Measurements from ENCODE around the gene MAP7D3. TPM values are rescaled to one million over a fixed set of nuclear protein-coding genes. Genes with fewer than 3 reads are reported as not detected.
A peak's percentile ranks its signal among the peaks of the same experiment; 100 is the strongest.

MAP7D3 gene
- total and polyA plus RNA-seq, 2 of the 4 experiments (the other 2 are of a cell fraction) = 10.0 to 23.8 TPM

DNA sequence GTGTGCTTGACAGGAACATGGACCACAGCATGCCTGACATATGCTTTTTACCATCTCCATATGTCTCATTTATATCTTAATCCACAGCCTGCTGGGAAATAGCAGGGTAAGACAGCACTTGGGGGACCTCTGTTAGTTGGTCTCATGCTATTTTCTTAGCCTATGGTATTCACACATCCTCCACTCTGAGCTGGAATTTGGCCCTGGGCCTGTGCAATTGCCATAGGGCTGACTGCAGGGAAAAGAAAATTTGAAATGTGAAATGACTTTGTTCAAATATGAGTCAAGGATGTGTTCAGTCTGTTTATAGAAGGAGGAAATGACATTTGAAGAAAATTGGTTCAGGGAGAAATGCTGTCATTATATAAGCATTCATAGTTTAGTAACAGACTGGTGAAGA, 9.6 kb upstream of the MAP7D3 start:
- Histone ChIP-seq H4K8ac (ENCODE audit: low read depth in 2 of 2, low read length in 2 of 2) (peak overlapping the region in 1 of 2 experiments; percentile 76; a peak in 1 of 4 replicates), H3K4me2 (ENCODE audit: low read depth, low read length) (peak overlapping the region; percentile 52), H3K23ac (ENCODE audit: low read depth, low read length) (no peak overlapping the region), H2BK5ac (ENCODE audit: low read depth, low read length, poor library complexity, severe bottlenecking) (peak overlapping the region; percentile 85), H2AFZ (replicated peaks; ENCODE audit: low read length, poor library complexity) (peak overlapping the region; percentile 72), H3K18ac (ENCODE audit: low read depth, low read length) (no peak overlapping the region), H4K5ac (ENCODE audit: low read depth, low read length) (no peak overlapping the region), H2AK5ac (ENCODE audit: low read depth, low read length) (no peak overlapping the region), H3K14ac (replicated peaks; ENCODE audit: low read depth, low read length) (peak overlapping the region; percentile 79), H3K4me3 (ENCODE audit: insufficient read depth, low read depth, low read length) (no peak overlapping the region), H3K9me3 (ENCODE audit: control insufficient read depth, insufficient read depth, low read length) (no peaks in the 10 kb centered on the region), H2BK15ac (ENCODE audit: low read depth, low read length) (no peak overlapping the region), H3K4me1 (ENCODE audit: control insufficient read depth, insufficient read depth, low read length) (peaks cover 14% of the 10 kb centered on the region), H2BK120ac (ENCODE audit: low read depth, low read length) (peak overlapping the region; percentile 84), H3K79me1 (ENCODE audit: low read depth in 1 of 2, low read length in 2 of 2) (no peaks in the 10 kb centered on the region), H3K27ac (ENCODE audit: insufficient read depth, low read length) (peak overlapping the region; percentile 35; the same call in 1 of the 2 replicates), H3K56ac (ENCODE audit: extremely low read depth, insufficient read depth, low read length) (peak overlapping the region; percentile 10; the same call in 1 of the 2 replicates), H3K36me3 (ENCODE audit: control insufficient read depth, insufficient read depth, low read length) (no peaks in the 10 kb centered on the region), H2AK9ac (replicated peaks; ENCODE audit: low read depth, low read length, poor library complexity) (peak overlapping the region; percentile 44), H3K9me1 (ENCODE audit: insufficient read depth, low read length) (peaks cover 13% of the 10 kb centered on the region; the same call in 1 of the 2 replicates), H2BK20ac (ENCODE audit: low read depth, low read length) (peak overlapping the region; percentile 80), H4K91ac (ENCODE audit: insufficient read depth, low read depth, low read length) (0 out of 2 replicates have a peak overlapping the region, but pooled peaks have one; percentile 21), H3K4ac (ENCODE audit: low read depth, low read length) (peak overlapping the region; percentile 92), H4K20me1 (ENCODE audit: insufficient read depth, low read length) (no peaks in the 10 kb centered on the region), H3K27me3 (ENCODE audit: control insufficient read depth, insufficient read depth, low read length) (no peaks in the 10 kb centered on the region), H3K9ac (ENCODE audit: low read depth, low read length) (no peak overlapping the region)
- ATAC-seq (ENCODE audit: low read depth) (peak; percentile 84), DNase-seq (peak; percentile 89)
- intact Hi-C loops (cut with micrococcal nuclease) (loop anchor here (10.0 kb wide), 1 partner anchor 434 kb away; no protein-coding TSS in a partner anchor), in situ Hi-C loops (cut with MboI; ENCODE audit: low sequenced_read_pairs) (no loop called here), dilution Hi-C loops (cut with HindIII; ENCODE audit: low sequenced_read_pairs, unreplicated experiment) (no loop called here)
- TF ChIP-seq SMC3 (IDR thresholded peaks at IDR 0.05; ENCODE audit: low read depth, low read length) (no peak), RCOR1 (IDR thresholded peaks at IDR 0.05; ENCODE audit: insufficient replicate concordance, low read length) (no peak), MXI1 (IDR thresholded peaks at IDR 0.05; ENCODE audit: borderline replicate concordance, low read depth, low read length) (no peak), NFE2L2 (IDR thresholded peaks at IDR 0.05; ENCODE audit: low read depth, low read length) (no peak), RAD21 (IDR thresholded peaks at IDR 0.05; ENCODE audit: low read length) (no peak), MAZ (IDR thresholded peaks at IDR 0.05; ENCODE audit: borderline replicate concordance, low read depth, low read length) (no peak), POLR2A (IDR thresholded peaks at IDR 0.05; ENCODE audit: low read depth, low read length) (no peak), MAFK (IDR thresholded peaks at IDR 0.05; ENCODE audit: low read depth, low read length) (peak; percentile 14; the same call in 1 of the 2 replicates), BHLHE40 (IDR thresholded peaks at IDR 0.05; ENCODE audit: low read depth, low read length) (no peak), CHD1 (IDR thresholded peaks at IDR 0.05; ENCODE audit: low read depth, low read length) (no peak), ELK1 (IDR thresholded peaks at IDR 0.05; ENCODE audit: borderline replicate concordance, low read depth, low read length) (no peak), USF2 (IDR thresholded peaks at IDR 0.05; ENCODE audit: low read depth, low read length) (no peak), FOS (IDR thresholded peaks at IDR 0.05; ENCODE audit: low read depth, low read length) (no peak), CEBPB (IDR thresholded peaks at IDR 0.05; ENCODE audit: low read depth, low read length) (peak; percentile 20; the same call in 1 of the 2 replicates)
- TF ChIP-seq, protein P1, sequence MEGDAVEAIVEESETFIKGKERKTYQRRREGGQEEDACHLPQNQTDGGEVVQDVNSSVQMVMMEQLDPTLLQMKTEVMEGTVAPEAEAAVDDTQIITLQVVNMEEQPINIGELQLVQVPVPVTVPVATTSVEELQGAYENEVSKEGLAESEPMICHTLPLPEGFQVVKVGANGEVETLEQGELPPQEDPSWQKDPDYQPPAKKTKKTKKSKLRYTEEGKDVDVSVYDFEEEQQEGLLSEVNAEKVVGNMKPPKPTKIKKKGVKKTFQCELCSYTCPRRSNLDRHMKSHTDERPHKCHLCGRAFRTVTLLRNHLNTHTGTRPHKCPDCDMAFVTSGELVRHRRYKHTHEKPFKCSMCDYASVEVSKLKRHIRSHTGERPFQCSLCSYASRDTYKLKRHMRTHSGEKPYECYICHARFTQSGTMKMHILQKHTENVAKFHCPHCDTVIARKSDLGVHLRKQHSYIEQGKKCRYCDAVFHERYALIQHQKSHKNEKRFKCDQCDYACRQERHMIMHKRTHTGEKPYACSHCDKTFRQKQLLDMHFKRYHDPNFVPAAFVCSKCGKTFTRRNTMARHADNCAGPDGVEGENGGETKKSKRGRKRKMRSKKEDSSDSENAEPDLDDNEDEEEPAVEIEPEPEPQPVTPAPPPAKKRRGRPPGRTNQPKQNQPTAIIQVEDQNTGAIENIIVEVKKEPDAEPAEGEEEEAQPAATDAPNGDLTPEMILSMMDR (conservative IDR thresholded peaks at IDR 0.05; ENCODE audit: low read depth, low read length) = no peak
- BruUV-seq (replicated peaks) = no TSS peak
- POLR2A ChIA-PET (ENCODE audit: unreplicated experiment) = no interaction called here
- CTCF ChIA-PET = interaction anchor here (1.2 kb wide), 1 partner anchor 233 kb away, joined by 3 read pairs; no protein-coding TSS in a partner anchor
